ENCODE measurements around the gene FHOD1. TPM values are rescaled to one million over a fixed set of nuclear protein-coding genes. Genes with fewer than 3 reads are reported as not detected.

Gene FHOD1
- total RNA-seq, 1 donor from 2014 or later = 71.7 TPM

GRCh38 chr16:67207249-67208091, 39.8 kb downstream of the FHOD1 start:
- H3K36me3 Mint-ChIP-seq (ENCODE audit: unreplicated experiment) = peaks cover 7% of the 10 kb centered on the region
- peaks cover 19% of the 10 kb centered on the region for H3K4me1 Mint-ChIP-seq (ENCODE audit: unreplicated experiment)
- H3K27ac Mint-ChIP-seq (ENCODE audit: unreplicated experiment) = peak overlapping the region; percentile 57
- no peaks in the 10 kb centered on the region for H3K27me3 Mint-ChIP-seq (ENCODE audit: unreplicated experiment)
- TF ChIP-seq CTCF (IDR thresholded peaks at IDR 0.05) = no peak
- H3K4me3 Mint-ChIP-seq (ENCODE audit: unreplicated experiment) = no peak overlapping the region
- H3K9me3 Mint-ChIP-seq (ENCODE audit: unreplicated experiment) = no peaks in the 10 kb centered on the region
- no peak for DNase-seq (ENCODE audit: extremely low spot score, unreplicated experiment)

DNA sequence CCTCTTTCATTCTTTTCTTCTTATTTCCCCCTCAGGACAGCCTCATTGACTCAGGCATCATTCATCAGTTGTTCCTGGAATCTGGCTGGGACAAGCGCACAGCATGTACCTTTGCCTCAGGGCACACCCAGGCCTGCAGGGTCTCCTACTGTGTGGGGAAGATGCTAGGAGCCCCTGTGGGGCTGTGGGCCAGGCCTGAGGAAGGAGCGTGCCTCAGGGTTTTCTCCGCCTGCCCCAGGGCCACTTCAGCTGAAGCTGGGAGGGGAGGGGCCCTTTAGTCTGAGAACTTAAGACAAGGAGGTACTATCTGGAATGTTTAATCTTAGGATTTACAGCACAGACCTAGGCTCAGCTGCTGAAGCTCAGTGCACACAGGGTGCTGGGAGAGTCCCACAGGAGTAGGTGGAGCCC, 40.4 kb downstream of the FHOD1 start:
- no peak overlapping the region for H3K4me3 Mint-ChIP-seq (ENCODE audit: unreplicated experiment)
- no peak for DNase-seq (ENCODE audit: extremely low spot score, unreplicated experiment)
- H3K27ac Mint-ChIP-seq (ENCODE audit: unreplicated experiment) = peak overlapping the region; percentile 57
- no peaks in the 10 kb centered on the region for H3K27me3 Mint-ChIP-seq (ENCODE audit: unreplicated experiment)
- no peaks in the 10 kb centered on the region for H3K9me3 Mint-ChIP-seq (ENCODE audit: unreplicated experiment)
- H3K4me1 Mint-ChIP-seq (ENCODE audit: unreplicated experiment) = peaks cover 19% of the 10 kb centered on the region
- H3K36me3 Mint-ChIP-seq (ENCODE audit: unreplicated experiment) = peaks cover 8% of the 10 kb centered on the region
- TF ChIP-seq CTCF (IDR thresholded peaks at IDR 0.05) = no peak

DNA sequence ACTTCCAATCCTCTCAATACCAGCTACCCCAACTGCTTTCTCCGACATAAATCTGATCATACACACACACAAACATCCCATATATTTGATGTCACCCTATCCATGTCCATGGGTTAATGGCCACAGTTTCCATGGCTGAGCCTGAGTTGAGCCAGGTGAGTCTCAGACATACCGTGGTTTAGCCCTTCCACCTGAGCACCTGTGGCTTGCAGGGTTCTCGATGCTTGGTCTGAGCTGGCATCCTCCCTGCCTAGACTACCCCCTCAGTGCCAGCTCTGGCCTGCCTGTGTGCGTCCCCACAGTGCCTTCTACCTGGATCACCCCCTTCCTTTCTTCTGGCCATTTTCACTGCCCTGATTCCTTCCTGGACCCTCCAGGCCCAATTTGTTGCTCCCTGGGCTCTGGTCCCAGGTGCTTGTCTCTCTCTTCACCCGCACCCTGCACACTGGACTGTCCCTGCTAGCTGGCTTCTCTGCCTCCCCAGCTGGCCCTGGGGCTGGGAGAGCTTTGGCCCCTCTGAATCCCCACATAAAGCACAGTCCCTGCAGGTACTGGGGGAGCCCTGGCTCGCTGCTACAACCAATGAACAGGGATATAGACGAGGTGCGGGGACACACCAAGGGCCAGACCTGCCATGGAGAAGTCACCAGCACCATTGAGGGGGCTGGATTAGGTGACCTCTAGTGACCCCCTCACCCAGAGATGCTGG, 41.0 kb downstream of the FHOD1 start:
- Mint-ChIP-seq H3K36me3 (ENCODE audit: unreplicated experiment) (peaks cover 8% of the 10 kb centered on the region), H3K4me1 (ENCODE audit: unreplicated experiment) (peaks cover 19% of the 10 kb centered on the region), H3K4me3 (ENCODE audit: unreplicated experiment) (no peak overlapping the region), H3K27me3 (ENCODE audit: unreplicated experiment) (no peaks in the 10 kb centered on the region), H3K9me3 (ENCODE audit: unreplicated experiment) (no peaks in the 10 kb centered on the region), H3K27ac (ENCODE audit: unreplicated experiment) (peak overlapping the region; percentile 57)
- TF ChIP-seq CTCF (IDR thresholded peaks at IDR 0.05) = no peak
- no peak for DNase-seq (ENCODE audit: extremely low spot score, unreplicated experiment)

DNA sequence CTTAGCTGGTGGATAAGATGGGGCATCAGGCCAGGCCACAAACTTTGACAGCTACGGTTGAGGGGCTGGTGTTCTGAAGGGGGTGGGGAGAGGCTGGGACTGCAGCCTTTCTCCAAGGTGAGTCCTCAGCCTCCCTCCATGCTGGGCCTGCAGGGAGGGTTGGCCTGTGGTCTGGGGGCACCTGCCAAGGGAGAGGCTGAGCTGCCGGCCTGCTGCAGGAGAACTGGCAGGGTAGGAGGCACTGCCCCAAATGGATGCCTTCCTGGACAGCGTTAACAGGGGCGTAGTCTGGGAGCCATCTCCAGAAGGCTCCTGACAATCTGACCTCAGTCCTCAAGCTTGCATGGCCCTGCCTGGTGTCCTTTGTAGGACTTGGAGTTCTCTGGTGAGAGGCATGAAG, 43.2 kb downstream of the FHOD1 start:
- peaks cover 8% of the 10 kb centered on the region for H3K36me3 Mint-ChIP-seq (ENCODE audit: unreplicated experiment)
- TF ChIP-seq CTCF (IDR thresholded peaks at IDR 0.05) = no peak
- H3K27ac Mint-ChIP-seq (ENCODE audit: unreplicated experiment) = no peak overlapping the region
- no peaks in the 10 kb centered on the region for H3K9me3 Mint-ChIP-seq (ENCODE audit: unreplicated experiment)
- no peak for DNase-seq (ENCODE audit: extremely low spot score, unreplicated experiment)
- no peak overlapping the region for H3K4me3 Mint-ChIP-seq (ENCODE audit: unreplicated experiment)
- peaks cover 21% of the 10 kb centered on the region for H3K4me1 Mint-ChIP-seq (ENCODE audit: unreplicated experiment)
- H3K27me3 Mint-ChIP-seq (ENCODE audit: unreplicated experiment) = no peaks in the 10 kb centered on the region

DNA sequence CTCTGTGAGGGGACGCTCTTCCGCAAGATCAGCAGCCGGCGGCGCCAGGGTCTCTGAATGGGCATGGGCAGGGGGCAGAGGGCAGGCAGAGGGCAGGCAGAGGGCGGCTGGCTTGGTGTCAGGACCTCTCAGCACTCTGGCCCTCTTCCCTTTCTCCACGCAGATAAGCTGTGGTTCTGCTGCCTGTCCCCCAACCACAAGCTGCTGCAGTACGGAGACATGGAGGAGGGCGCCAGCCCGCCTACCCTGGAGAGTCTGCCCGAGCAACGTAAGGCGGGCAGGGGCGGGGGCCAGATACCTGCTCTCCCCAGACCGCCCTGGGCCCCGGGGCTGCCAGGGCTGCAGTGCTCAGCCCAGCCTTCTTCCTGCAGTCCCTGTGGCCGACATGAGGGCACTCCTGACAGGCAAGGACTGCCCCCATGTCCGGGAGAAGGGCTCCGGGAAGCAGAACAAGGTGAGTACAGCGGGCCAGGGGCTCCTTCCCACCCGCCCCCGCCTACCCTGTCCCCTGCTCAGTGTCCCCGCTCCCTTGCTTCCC, 44.3 kb downstream of the FHOD1 start:
- DNase-seq (ENCODE audit: extremely low spot score, unreplicated experiment) = no peak
- Mint-ChIP-seq H3K36me3 (ENCODE audit: unreplicated experiment) (peaks cover 10% of the 10 kb centered on the region), H3K27ac (ENCODE audit: unreplicated experiment) (no peak overlapping the region), H3K27me3 (ENCODE audit: unreplicated experiment) (no peaks in the 10 kb centered on the region), H3K4me3 (ENCODE audit: unreplicated experiment) (no peak overlapping the region), H3K4me1 (ENCODE audit: unreplicated experiment) (peaks cover 26% of the 10 kb centered on the region), H3K9me3 (ENCODE audit: unreplicated experiment) (no peaks in the 10 kb centered on the region)
- no peak for TF ChIP-seq CTCF (IDR thresholded peaks at IDR 0.05)
